ENCODE data around the gene NRARP.
A peak's percentile ranks its signal among the peaks of the same experiment; 100 is the strongest.
"Not testable (repeated sequence)": the region's sequence is repeated elsewhere in the genome, so short reads cannot be mapped to it uniquely, and the experiment has no call there.

NRARP gene

GRCh38 chr9:137266585-137267453, 35.3 kb downstream of the NRARP start:
- no peaks in the 10 kb centered on the region for H3K9me3 ChIP-seq
- H3K4me1 ChIP-seq: no peaks in the 10 kb centered on the region
- no peaks in the 10 kb centered on the region for H3K27me3 ChIP-seq (ENCODE audit: low read depth)
- no peak for DNase-seq (ENCODE audit: low spot score in 2 of 2)
- no peak overlapping the region for H3K4me3 ChIP-seq
- in situ Hi-C loops (cut with MboI; ENCODE audit: low sequenced_read_pairs): no loop called here
- H3K36me3 ChIP-seq (replicated peaks): peaks cover 52% of the 10 kb centered on the region

GRCh38 chr9:137266162-137266527, 35.9 kb downstream of the NRARP start:
- in situ Hi-C loops (cut with MboI; ENCODE audit: low sequenced_read_pairs): no loop called here
- H3K4me3 ChIP-seq: no peak overlapping the region
- H3K4me1 ChIP-seq: no peaks in the 10 kb centered on the region

GRCh38 chr9:137265496-137266161, 36.4 kb downstream of the NRARP start:
- Histone ChIP-seq H3K4me3 (no peak overlapping the region), H3K36me3 (replicated peaks) (peaks cover 52% of the 10 kb centered on the region), H3K9me3 (no peaks in the 10 kb centered on the region), H3K27me3 (ENCODE audit: low read depth) (no peaks in the 10 kb centered on the region), H3K4me1 (no peaks in the 10 kb centered on the region)
- DNase-seq (ENCODE audit: low spot score in 2 of 2): no peak
- in situ Hi-C loops (cut with MboI; ENCODE audit: low sequenced_read_pairs): no loop called here

More at GRCh38 chr9:137266162-137266527, 35.9 kb downstream of the NRARP start:
- no peaks in the 10 kb centered on the region for H3K27me3 ChIP-seq (ENCODE audit: low read depth)
- H3K36me3 ChIP-seq (replicated peaks): peaks cover 52% of the 10 kb centered on the region
- peak in 1 of 2 experiments; percentile 10 for DNase-seq (ENCODE audit: low spot score in 2 of 2)
- no peaks in the 10 kb centered on the region for H3K9me3 ChIP-seq

GRCh38 chr9:137264067-137264466, 38.0 kb downstream of the NRARP start:
- in situ Hi-C loops (cut with MboI; ENCODE audit: low sequenced_read_pairs): no loop called here

GRCh38 chr9:137263506-137263905, 38.6 kb downstream of the NRARP start:
- DNase-seq (ENCODE audit: low spot score in 2 of 2): no peak
- Histone ChIP-seq H3K4me3 (no peak overlapping the region), H3K4me1 (no peaks in the 10 kb centered on the region), H3K27me3 (ENCODE audit: low read depth) (no peaks in the 10 kb centered on the region), H3K9me3 (no peaks in the 10 kb centered on the region), H3K36me3 (replicated peaks) (peaks cover 50% of the 10 kb centered on the region)
- in situ Hi-C loops (cut with MboI; ENCODE audit: low sequenced_read_pairs): no loop called here

More at GRCh38 chr9:137264067-137264466, 38.0 kb downstream of the NRARP start:
- Histone ChIP-seq H3K9me3 (no peaks in the 10 kb centered on the region), H3K27me3 (ENCODE audit: low read depth) (no peaks in the 10 kb centered on the region), H3K4me3 (no peak overlapping the region), H3K4me1 (no peaks in the 10 kb centered on the region), H3K36me3 (replicated peaks) (peaks cover 50% of the 10 kb centered on the region)
- DNase-seq (ENCODE audit: low spot score in 2 of 2): no peak

- DNase-seq (ENCODE audit: low spot score in 2 of 2): no peak
- no peaks in the 10 kb centered on the region for H3K4me1 ChIP-seq
- no peak overlapping the region for H3K4me3 ChIP-seq
- H3K36me3 ChIP-seq (replicated peaks): peaks cover 45% of the 10 kb centered on the region
- in situ Hi-C loops (cut with MboI; ENCODE audit: low sequenced_read_pairs): no loop called here
- H3K27me3 ChIP-seq (ENCODE audit: low read depth): no peaks in the 10 kb centered on the region
- no peaks in the 10 kb centered on the region for H3K9me3 ChIP-seq
These were observed 39.2 kb downstream of the NRARP start for GRCh38 chr9:137262909-137263285.

GRCh38 chr9:137262173-137262908, 39.7 kb downstream of the NRARP start:
- H3K4me3 ChIP-seq; in situ Hi-C loops (cut with MboI; ENCODE audit: low sequenced_read_pairs); H3K4me1 ChIP-seq; H3K27me3 ChIP-seq (ENCODE audit: low read depth); H3K9me3 ChIP-seq: not testable (repeated sequence)
- peak; percentile 36 to 67 for DNase-seq (ENCODE audit: low spot score in 2 of 2)
- peaks cover 41% of the 10 kb centered on the region for H3K36me3 ChIP-seq (replicated peaks)

- no peak for DNase-seq (ENCODE audit: low spot score in 2 of 2)
- no peaks in the 10 kb centered on the region for H3K27me3 ChIP-seq (ENCODE audit: low read depth)
- H3K9me3 ChIP-seq: no peaks in the 10 kb centered on the region
- peak overlapping the region; percentile 91 for H3K4me3 ChIP-seq
- in situ Hi-C loops (cut with MboI; ENCODE audit: low sequenced_read_pairs): no loop called here
- peaks cover 31% of the 10 kb centered on the region for H3K36me3 ChIP-seq (replicated peaks)
- H3K4me1 ChIP-seq: peaks cover 7% of the 10 kb centered on the region
These were observed 45.2 kb downstream of the NRARP start for GRCh38 chr9:137256856-137257255.

GRCh38 chr9:137256362-137256761, 45.7 kb downstream of the NRARP start:
- peaks cover 7% of the 10 kb centered on the region for H3K4me1 ChIP-seq
- peaks cover 31% of the 10 kb centered on the region for H3K36me3 ChIP-seq (replicated peaks)
- peak overlapping the region; percentile 91 for H3K4me3 ChIP-seq
- no peaks in the 10 kb centered on the region for H3K9me3 ChIP-seq
- DNase-seq (ENCODE audit: low spot score in 2 of 2): no peak
- in situ Hi-C loops (cut with MboI; ENCODE audit: low sequenced_read_pairs): no loop called here
- no peaks in the 10 kb centered on the region for H3K27me3 ChIP-seq (ENCODE audit: low read depth)

- no peak for DNase-seq (ENCODE audit: low spot score in 2 of 2)
- in situ Hi-C loops (cut with MboI; ENCODE audit: low sequenced_read_pairs): no loop called here
- Histone ChIP-seq H3K27me3 (ENCODE audit: low read depth) (no peaks in the 10 kb centered on the region), H3K4me3 (peak overlapping the region; percentile 91), H3K36me3 (replicated peaks) (peaks cover 27% of the 10 kb centered on the region), H3K9me3 (no peaks in the 10 kb centered on the region), H3K4me1 (peaks cover 7% of the 10 kb centered on the region)
These were observed 46.5 kb downstream of the NRARP start for GRCh38 chr9:137255448-137256114.

GRCh38 chr9:137254624-137255447, 47.2 kb downstream of the NRARP start, which contains the start of gene NELFB:
Gene NELFB (plus strand): TSS chr9:137255327.
- Histone ChIP-seq H3K27me3 (ENCODE audit: low read depth) (no peaks in the 10 kb centered on the region), H3K36me3 (replicated peaks) (peaks cover 26% of the 10 kb centered on the region), H3K9me3 (no peaks in the 10 kb centered on the region), H3K4me1 (peaks cover 7% of the 10 kb centered on the region), H3K4me3 (peak within 1 kb of the TSS; percentile 91)
- in situ Hi-C loops (cut with MboI; ENCODE audit: low sequenced_read_pairs): no loop called here
- peak; percentile 85 to 97 for DNase-seq (ENCODE audit: low spot score in 2 of 2)

GRCh38 chr9:137253717-137254623, 48.1 kb downstream of the NRARP start:
- peak overlapping the region; percentile 66 for H3K4me3 ChIP-seq
- peaks cover 7% of the 10 kb centered on the region for H3K4me1 ChIP-seq
- H3K27me3 ChIP-seq (ENCODE audit: low read depth): no peaks in the 10 kb centered on the region
- H3K36me3 ChIP-seq (replicated peaks): peaks cover 23% of the 10 kb centered on the region
- H3K9me3 ChIP-seq: no peaks in the 10 kb centered on the region
- in situ Hi-C loops (cut with MboI; ENCODE audit: low sequenced_read_pairs): no loop called here
- DNase-seq (ENCODE audit: low spot score in 2 of 2): no peak

Data from HAP-1 (cell line).